Adrenal gland (tissue), 19 donors: ENCODE results near the gene SLC7A9. TPM values are rescaled to one million over a fixed set of nuclear protein-coding genes. Genes with fewer than 3 reads are reported as not detected.

Experiments
- DNase-seq, 7 donors: peaks; one replicate each; pipeline ENCODE4 v3.0.0-alpha.2; 2019 to 2020
- H3K27ac ChIP-seq, 5 donors: fragments of 200-600 bp; sonication (generic) in 4 of 5; 1 replicate in 3 of 5; 2 replicates in 2 of 5; pipeline versions ENCODE4 v1.5.1 to v1.8.0; 2016 to 2020; ENCODE audit warnings: mild to moderate bottlenecking in 1 of 5
- H3K27me3 ChIP-seq: fragments of 200-600 bp; 2 replicates; pipeline ENCODE4 v1.8.0; 2021
- H3K36me3 ChIP-seq, 2 donors: fragments of 200-600 bp; replicated peaks in 1 of 2; 1 replicate in 1 of 2; 2 replicates in 1 of 2; pipeline versions ENCODE4 v1.5.1 to v1.8.0; 2018 to 2022
- H3K4me1 ChIP-seq, 2 donors: fragments of 200-600 bp; replicated peaks in 1 of 2; 1 replicate in 1 of 2; 2 replicates in 1 of 2; pipeline versions ENCODE4 v1.5.1 to v1.8.0; 2018 to 2021
- H3K4me3 ChIP-seq, 4 donors: fragments of 200-600 bp; sonication (generic) in 3 of 4; one replicate each; pipeline ENCODE4 v1.5.1; 2016 to 2018
- H3K9me3 ChIP-seq, 3 donors: fragments of 200-600 bp; sonication (generic) in 1 of 3; replicated peaks in 1 of 3; 1 replicate in 2 of 3; 2 replicates in 1 of 3; pipeline versions ENCODE4 v1.5.1 to v1.8.0; 2016 to 2021
- CTCF ChIP-seq, 6 experiments: fragments of 450-650 bp in 4 of 6; fragments of 200-600 bp in 2 of 6; sonication (generic) in 1 of 6; IDR thresholded peaks; 1 replicate in 5 of 6; 2 replicates in 1 of 6; pipeline versions ENCODE4 v1.5.1 to v1.8.0; 2016 to 2021; ENCODE audit warnings: antibody characterized with exemption in 6 of 6, mild to moderate bottlenecking in 2 of 6, moderate library complexity in 1 of 6
- POLR2A ChIP-seq, 2 donors: fragments of 450-650 bp; IDR thresholded peaks; one replicate each; pipeline ENCODE4 v1.6.1; 2017; ENCODE audit warnings: antibody characterized with exemption in 2 of 2, mild to moderate bottlenecking in 2 of 2, moderate library complexity in 1 of 2
- WGBS, 4 donors: extraction: QIAGEN DNeasy Blood & Tissue Kit in 2 of 4; methylation state at CpG; one replicate each; pipeline versions ENCODE4 v1.1.5 to v1.1.7; 2013 to 2017; 5-methylcytosine and 5-hydroxymethylcytosine counted together
- intact Hi-C, 2 donors: fragments of 100-400 bp; cut with DNase I; formaldehyde crosslinking; loops; one replicate each; pipeline versions ENCODE4 v1.14.1 to v1.15.0; 2022 to 2023
- long read RNA-seq, 10 donors: library from polyadenylated mRNA in 3 of 10; unstranded in 2 of 10; stranded (forward) in 1 of 10; transcript quantifications; one replicate each; pipeline ENCODE4 v2.0.0 and lab custom pipeline, GENCODE V29; 2021 to 2026
- polyA plus RNA-seq, 3 donors: library from polyadenylated mRNA; stranded (reverse); fragments of 200-250 nt in 2 of 3; fragments of 350-450 nt in 1 of 3; fragmentation: Illumina TruSeq in 1 of 3; extraction: RNeasy Lipid Tissue Mini Kit (QIAGEN cat#74804) in 1 of 3; gene quantifications; one replicate each; pipeline ENCODE4 v1.2.3, GENCODE V29; 2013 to 2014
- total RNA-seq, 9 donors: library from RNA; depleted of rRNA in 4 of 9; stranded (reverse); fragments of >200 nt in 4 of 9; fragments of 120-200 nt in 1 of 9; fragmentation: NEBNext Ultra II Directional in 1 of 9; extraction: Animal tissue kit (Norgen Biotek cat#: 25700) in 1 of 9; gene quantifications; one replicate each; pipeline versions ENCODE4 v1.1.0 to v1.2.4, GENCODE V29; 2013 to 2023
- donor health status: healthy with polysubstance abuse.
- donor health status: Bipolar disorder and iron deficiency.
- donor health status: DM: yes; HTN: yes; CAD: no.
- donor health status: DM: no; HTN: no; CAD: no.
- donor health status: DM: no; HTN: no; CAD: no.
- donor health status: DM: yes; HTN: yes; CAD: no.

The SLC7A9 gene
- total RNA-seq (under 1 TPM in 4 of 9 donors, not detected in 5; 0.21 to 0.50 (median 0.39) TPM), polyA plus RNA-seq (under 1 TPM; 0.11 to 0.51 (median 0.48) TPM)
- long read RNA-seq, donor 1, result 0 reads
- long read RNA-seq, donor 2, result 0 reads
- long read RNA-seq, donor 3, result 0 reads
- long read RNA-seq, donor 4, result 0 reads
- long read RNA-seq, donor 5, result 0 reads
- long read RNA-seq, donor 6, result 0 reads
- long read RNA-seq, donor 7, result 0 reads
- long read RNA-seq, donor 8, result 0 reads
- long read RNA-seq, donor 9, result 0 reads
- long read RNA-seq, donor 10, result 0 reads

- Histone ChIP-seq H3K36me3 (no peaks in the 10 kb centered on the region), H3K4me3 (no peak within 1 kb of the TSS), H3K9me3 (no peaks in the 10 kb centered on the region), H3K27ac (no peak within 1 kb of the TSS), H3K4me1 (no peaks in the 10 kb centered on the region), H3K27me3 (no peaks in the 10 kb centered on the region)
- intact Hi-C loops, result no loop called here
- DNase-seq, result no peak
- 73 to 78% (median 76%) methylated on average over 14 of the region's 14 CpGs for WGBS, 4 donors
- no peak for TF ChIP-seq POLR2A (IDR thresholded peaks at IDR 0.05)
Observed at GRCh38 chr19:32869369-32869965, at the start of gene SLC7A9. SLC7A9 (minus strand) TSS chr19:32869767; CDS start chr19:32868534, 1,233 bp downstream.

GRCh38 chr19:32919365-32919764 lies 49.8 kb upstream of the SLC7A9 start:
- Histone ChIP-seq H3K27me3 (no peaks in the 10 kb centered on the region), H3K36me3 (peaks cover 0 to 5% of the 10 kb centered on the region in 2 donors), H3K9me3 (no peaks in the 10 kb centered on the region), H3K4me1 (no peaks in the 10 kb centered on the region), H3K27ac (no peak overlapping the region), H3K4me3 (no peak overlapping the region)
- intact Hi-C loops, result no loop called here
- WGBS, 4 donors, result 89 to 98% (median 96%) methylated on average over 4 of the region's 4 CpGs
- no peak for DNase-seq
- TF ChIP-seq CTCF (IDR thresholded peaks at IDR 0.05), result no peak
- TF ChIP-seq POLR2A (IDR thresholded peaks at IDR 0.05), result no peak

- no peak for TF ChIP-seq POLR2A (IDR thresholded peaks at IDR 0.05)
- no peak for TF ChIP-seq CTCF (IDR thresholded peaks at IDR 0.05)
- DNase-seq, result no peak
- intact Hi-C loops, result no loop called here
- Histone ChIP-seq H3K9me3 (no peaks in the 10 kb centered on the region), H3K27me3 (no peaks in the 10 kb centered on the region), H3K4me1 (no peaks in the 10 kb centered on the region), H3K27ac (no peak overlapping the region), H3K36me3 (no peaks in the 10 kb centered on the region), H3K4me3 (no peak overlapping the region)
- WGBS, 4 donors, result 92 to 98% (median 95%) methylated on average over 8 of the region's 8 CpGs
Observed at GRCh38 chr19:32917616-32917996, 48.0 kb upstream of the SLC7A9 start.

GRCh38 chr19:32916969-32917615 lies 47.5 kb upstream of the SLC7A9 start:
- 56 to 75% (median 59%) methylated on average over 4 of the region's 4 CpGs for WGBS, 4 donors
- no peak for DNase-seq
- Histone ChIP-seq H3K27ac (no peak overlapping the region), H3K36me3 (no peaks in the 10 kb centered on the region), H3K9me3 (no peaks in the 10 kb centered on the region), H3K4me3 (no peak overlapping the region), H3K27me3 (no peaks in the 10 kb centered on the region), H3K4me1 (no peaks in the 10 kb centered on the region)
- intact Hi-C loops, result no loop called here
- no peak for TF ChIP-seq POLR2A (IDR thresholded peaks at IDR 0.05)
- no peak for TF ChIP-seq CTCF (IDR thresholded peaks at IDR 0.05)
